Superior temporal gyrus (tissue), 1 donor: ENCODE data around the gene KDF1.

Source experiments
- DNase-seq: peaks from one replicate; pipeline ENCODE4 v3.0.0-alpha.2; 2016; ENCODE audit errors: extremely low spot score

KDF1 gene

DNA sequence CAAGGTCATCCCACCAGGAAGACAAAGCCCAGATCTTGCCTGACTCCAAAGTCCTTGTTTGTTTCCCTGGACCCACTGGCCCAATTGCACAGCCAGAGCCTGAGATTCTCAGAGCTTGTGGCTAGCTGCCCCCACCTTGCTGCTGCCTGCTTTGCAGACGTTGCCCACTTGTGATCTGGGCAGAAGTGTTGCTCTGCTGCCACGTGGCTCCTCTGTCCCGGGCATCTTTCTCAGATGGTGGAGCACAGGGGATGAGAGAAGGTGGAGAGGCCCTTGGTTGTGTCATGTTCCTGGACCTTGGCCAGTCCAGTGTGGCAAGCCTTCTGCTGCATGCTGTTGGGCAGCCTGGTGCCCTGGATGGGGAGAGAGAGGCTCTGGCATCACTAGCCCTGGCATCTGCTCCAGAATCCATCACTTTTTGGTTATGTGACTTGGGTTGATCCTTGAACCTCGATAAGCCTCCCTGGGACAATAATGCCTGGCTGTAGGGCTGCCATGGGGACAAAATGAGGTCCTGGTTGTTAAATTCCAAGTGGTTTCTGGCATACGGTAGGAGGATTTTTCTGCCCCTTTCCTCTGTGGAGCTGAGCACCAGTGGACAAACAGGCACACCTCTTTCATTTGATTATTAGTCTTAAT is 44.9 kb downstream of the KDF1 start:
- no peak for DNase-seq

DNA sequence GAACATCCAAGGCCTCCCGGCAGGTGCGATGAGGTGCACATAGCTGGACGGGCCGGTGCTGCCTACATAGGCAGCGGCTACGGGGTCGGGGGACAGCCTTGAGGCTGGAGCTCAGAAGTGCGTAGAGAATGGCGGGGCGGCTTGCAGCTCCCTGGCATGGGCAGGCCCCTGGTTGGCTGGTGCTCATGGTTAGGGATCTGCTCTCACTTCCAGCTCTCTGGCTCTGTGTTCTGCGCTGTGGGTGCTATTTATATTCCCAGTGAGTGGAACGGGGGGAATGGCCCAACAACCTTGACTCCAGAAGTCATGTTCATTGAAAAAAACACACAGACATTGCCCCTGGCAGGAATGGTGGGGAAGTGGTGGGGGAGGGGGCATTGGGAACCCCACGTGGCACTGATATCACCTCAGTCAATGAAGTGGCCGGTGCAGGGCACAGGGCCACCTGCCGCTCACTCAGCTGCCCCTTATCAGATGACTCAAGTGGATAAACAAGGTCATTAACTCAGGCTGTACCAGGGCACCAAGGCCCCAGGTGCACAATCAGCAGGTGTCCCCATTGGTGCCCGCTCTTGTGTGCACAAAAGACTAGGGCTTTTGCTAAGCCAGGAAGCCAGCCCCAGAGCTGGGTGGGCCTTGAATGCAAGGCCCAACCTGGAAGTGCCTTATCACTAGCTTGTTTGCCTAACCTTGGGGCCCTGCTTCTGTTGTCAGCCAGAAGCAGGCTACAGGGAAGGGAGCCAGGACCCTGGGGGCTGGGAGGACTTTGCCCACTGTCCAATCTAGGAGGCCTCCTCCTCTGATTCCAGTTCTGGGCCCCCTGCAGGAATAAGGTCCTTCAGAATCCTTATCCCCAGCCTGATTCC is 46.3 kb downstream of the KDF1 start, which contains the start of gene NR0B2:
NR0B2 (minus strand) TSS at position 222 of the 866 bp plus-strand sequence; CDS start at position 187, 35 bp downstream.
- DNase-seq: no peak

DNA sequence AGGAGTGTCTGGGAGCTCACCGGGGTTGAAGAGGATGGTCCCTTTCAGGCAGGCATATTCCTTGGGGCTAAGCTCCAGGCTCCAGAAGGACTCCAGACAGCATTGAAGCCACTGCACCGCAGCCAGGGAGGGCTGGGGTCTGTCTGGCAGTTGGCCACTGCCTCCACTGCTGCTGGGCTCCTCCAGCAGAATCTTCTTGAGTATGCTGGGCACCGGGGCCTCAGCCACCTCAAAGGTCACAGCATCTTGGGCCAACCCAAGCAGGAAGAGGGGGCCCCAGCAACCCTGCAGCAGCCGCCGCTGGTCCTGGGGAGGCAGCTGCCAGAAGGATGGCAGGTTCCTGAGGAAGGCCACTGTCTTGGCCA is 46.9 kb downstream of the KDF1 start:
- DNase-seq: no peak

DNA sequence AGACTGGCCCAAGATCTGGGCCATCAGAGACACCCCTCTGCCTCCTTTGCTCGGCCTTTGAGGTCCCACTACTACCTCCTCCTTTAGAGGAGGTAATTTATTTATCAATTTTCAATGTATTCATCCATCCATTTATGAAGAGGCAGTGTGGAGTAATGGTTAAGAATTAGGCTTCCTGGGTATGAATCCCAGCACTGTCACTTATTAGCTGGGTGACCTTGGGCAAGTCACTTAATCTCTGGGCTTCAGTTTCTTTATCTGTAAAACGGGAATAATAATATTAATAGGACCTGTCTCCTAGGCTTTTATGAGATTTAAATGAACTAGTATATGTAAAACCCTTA is 48.1 kb downstream of the KDF1 start:
- no peak for DNase-seq

DNA sequence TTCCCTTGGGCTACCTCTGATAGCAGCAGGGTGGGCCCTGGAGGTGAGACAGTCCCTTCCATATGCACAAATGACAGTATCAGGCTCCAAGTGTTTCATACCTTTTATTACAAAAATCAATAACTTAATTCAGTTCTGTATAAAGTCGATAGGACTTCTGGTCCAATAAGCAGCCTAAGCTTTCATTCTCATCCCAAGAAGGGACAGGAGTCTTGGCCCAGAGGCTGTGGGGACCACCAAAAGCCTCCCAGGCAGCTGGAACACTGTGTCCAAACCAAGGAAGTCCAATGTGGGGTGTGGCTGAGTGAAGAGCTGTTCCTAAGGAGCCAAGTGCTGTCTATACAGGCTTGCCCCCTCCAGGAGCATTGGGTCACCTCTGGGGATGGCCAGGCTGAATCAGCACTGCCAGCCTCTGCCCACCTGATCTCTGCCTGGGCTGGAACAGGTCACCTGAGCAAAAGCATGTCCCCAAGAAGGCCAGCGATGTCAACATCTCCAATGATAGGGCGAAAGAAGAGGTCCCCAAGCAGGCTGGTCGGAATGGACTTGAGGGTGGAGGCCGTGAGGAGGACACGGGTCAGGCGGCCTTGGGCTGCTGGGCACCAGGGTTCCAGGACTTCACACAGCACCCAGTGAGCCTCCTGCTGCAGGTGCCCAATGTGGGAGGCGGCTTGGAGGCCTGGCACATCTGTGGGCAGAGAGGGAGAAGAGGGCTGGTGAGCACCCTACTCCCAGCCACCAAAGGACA is 48.7 kb downstream of the KDF1 start:
- no peak for DNase-seq

DNA sequence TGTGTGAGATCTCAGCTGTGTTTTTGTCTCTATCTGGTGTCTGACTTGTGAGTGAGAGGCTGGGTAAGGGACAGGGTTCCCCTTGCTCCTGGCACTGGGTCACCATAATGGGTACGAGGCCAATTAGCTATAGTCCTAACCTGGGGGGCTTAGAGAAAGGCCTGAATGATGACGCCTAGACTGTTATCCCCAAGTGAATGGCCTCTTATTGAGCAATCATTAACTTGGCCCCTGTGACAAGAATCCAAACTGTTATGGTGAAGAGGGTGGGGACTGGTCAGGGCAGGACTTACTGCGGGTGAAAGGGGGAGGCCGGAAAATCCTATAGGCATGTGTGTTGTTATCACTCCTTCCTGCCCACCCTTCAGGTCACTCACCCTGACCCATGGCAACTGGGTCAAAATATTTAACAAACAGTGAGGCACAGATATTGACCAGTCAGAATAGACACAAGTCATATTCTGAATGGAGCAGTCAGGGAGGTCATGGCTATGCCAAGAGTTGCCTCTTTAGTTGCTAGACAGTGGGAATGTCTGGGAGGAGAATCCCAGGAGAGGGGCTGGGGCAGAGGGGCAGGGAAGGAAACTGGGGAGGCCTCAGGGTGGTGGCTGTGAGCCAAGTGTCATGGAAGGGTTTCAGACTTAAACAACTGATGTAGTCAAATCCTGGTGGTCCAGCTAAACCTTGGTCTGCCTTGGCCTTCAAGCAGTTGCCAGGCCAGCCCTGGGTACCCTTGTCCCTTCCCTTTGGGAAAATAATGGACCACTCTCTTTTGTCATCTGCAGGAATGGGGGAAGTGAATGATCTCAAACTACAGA is 49.7 kb downstream of the KDF1 start:
- DNase-seq: no peak

DNA sequence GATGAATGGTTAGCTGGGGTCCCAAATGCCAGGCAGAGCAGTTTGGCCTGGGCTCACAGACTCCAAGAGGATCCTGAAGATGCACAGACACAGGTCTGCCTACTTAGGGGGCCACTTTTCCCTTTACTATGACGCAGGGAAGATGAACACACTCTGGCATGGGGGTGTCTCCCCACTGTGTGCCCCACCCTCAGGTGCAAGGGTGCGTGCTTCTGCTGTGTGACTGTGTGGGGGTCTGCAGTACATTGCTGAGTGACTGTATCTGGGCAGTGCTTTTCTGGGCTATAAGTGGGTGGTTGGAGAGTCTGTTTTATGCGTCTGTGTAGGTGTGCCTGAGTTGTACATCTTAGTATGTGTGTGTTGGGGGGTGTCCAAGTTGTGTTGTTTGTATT is 50.3 kb downstream of the KDF1 start:
- no peak for DNase-seq

DNA sequence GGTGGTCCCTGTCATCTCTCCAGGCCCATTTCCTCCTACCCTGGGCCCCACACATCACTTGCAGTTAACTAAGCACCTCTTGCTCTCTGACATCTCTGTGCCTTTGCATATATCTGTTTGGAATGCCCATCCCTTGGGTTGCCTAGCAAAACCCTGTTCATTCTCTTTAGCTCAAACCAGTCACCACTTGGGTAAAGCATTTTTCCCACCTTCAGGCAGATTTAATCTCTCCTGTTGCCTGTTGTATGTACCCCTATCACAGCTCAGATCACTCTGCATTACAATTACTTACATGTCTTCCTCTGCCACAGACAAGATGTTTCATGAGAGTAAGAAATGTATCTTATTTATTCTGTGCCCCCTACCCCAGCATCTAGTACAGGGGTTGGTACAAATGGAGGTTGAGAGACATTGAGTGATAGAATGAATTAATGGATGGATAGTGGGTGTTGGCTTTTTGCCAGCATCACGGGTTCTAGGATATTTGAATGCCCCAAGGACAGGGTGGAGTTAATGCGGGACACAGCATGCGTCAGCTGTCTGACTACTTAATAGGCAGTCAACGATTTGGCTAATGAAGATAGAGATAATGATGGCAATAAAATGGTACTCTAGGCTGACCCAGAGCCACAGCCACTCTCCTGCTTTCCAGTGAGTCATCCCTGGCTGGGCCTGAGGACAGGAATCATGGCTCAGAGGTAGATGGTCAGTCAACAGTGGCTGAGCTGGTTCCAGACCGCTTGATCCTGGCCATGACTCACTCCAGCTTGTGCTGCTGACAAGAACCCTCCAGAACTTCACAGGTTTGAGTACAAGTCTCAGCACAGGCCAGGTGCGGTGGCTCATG is 53.0 kb downstream of the KDF1 start:
- DNase-seq: no peak

DNA sequence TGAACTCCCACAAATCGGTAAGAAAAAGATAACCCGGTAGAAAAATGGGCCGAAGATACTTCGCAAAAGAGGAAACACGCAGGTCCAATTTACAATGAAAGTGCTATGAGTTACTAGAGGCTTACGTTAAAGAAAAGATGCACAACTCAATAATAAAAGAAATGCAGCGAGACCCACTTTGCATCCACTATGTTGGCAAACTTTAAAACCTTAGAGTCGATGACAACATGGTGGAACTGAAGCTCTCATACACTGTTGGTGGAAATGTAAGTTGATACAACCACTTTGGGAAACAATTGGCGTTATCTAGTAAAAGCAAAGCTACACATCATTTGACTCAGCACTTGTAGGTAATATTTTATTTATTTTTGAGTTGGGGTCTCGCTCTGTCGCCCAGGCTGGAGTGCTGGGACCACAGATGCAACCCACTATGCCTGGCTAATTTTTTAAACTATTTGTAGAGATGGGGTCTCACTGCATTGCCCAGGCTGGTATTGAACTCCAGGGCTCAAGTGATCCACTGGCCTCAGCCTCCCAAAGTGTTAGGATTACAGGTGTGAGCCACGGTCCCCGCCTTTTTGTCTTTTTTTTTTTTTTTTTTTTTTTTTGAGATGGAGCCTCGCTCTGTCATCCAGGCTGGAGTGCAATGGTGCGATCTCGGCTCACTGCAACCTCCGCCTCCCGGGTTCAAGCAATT is 59.3 kb downstream of the KDF1 start:
- DNase-seq: no peak

DNA sequence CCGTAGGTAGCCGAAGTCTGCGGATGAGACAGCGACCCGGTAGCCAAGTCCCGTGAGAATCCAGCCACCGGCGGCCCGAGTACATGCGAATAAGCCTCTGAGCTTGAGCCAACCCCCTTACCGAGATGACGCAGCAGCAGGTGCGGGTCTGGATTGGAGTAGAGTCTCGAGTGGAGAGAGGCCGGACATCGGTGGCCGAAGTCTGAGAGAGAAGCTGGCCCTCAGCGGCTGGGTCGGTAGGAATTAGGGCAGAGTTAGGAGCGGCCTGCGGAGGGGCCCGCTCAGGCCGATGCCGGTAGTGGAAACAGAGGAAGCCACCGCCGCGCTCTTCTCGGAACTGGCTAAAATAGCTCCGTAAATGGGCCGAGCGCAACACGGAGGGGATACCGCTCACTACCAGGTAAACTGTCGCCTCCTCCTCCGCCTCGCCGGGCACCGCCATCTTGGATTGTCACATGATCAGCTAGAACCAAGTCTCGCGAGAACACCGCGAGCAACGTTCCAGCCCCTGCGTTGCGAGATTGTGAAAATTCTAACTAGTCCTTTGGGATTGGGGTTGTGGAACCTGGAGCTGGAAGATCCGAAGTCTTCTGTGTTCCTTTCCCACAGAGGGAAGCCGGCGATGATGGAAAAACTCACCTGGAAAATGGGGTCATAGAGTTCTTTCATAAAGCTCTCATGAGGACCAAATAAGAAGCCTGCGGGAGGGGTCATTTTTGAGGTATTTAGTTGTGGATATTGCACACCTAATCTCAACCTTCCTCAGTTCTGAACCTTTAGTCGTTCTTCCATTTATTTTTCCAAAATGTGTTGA is 60.1 kb downstream of the KDF1 start, which contains the start of gene GPATCH3:
GPATCH3 (minus strand) TSS at position 467 of the 814 bp plus-strand sequence; CDS start at position 442, 25 bp downstream.
- DNase-seq: peak; percentile 95
